OCI-LY7 (cell line): ENCODE measurements around the gene LUC7L3.

Source experiments
- EZH2phosphoT487 ChIP-seq: fragments of 200-600 bp; sonication (generic); IDR thresholded peaks from 2 replicates; pipeline ENCODE4 v1.6.1; 2018; ENCODE audit warnings: low read depth, borderline replicate concordance, mild to moderate bottlenecking, mixed run types, antibody characterized with exemption, low read length, moderate library complexity, mixed read lengths
- TF ChIP-seq, protein P1 (sequence below): fragments of 200-600 bp; sonication (generic); conservative IDR thresholded peaks from 2 replicates; pipeline ENCODE4 v1.5.1; 2014; ENCODE audit warnings: mild to moderate bottlenecking, antibody characterized with exemption, low read length, moderate library complexity, mixed read lengths

DNA sequence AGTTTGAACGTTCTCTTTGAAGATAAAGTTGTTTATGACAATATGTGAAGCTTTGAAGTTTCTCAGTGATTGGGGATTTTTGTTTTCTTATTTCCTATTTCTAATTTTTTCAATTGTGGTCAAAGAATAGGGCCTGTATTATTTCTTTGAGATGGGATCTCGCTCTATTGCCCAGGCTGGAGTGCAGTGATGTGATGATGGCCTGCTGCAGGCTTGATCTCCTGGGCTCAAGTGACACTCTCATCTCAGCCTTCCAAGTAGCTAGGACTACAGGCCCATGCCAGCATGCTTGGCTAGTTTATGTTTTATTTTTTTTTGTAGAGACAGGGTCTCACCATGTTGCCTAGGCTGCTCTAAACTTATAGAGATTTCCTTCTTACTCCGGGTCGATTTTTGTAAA, 59.6 kb downstream of the LUC7L3 start:
- TF ChIP-seq, protein P1, sequence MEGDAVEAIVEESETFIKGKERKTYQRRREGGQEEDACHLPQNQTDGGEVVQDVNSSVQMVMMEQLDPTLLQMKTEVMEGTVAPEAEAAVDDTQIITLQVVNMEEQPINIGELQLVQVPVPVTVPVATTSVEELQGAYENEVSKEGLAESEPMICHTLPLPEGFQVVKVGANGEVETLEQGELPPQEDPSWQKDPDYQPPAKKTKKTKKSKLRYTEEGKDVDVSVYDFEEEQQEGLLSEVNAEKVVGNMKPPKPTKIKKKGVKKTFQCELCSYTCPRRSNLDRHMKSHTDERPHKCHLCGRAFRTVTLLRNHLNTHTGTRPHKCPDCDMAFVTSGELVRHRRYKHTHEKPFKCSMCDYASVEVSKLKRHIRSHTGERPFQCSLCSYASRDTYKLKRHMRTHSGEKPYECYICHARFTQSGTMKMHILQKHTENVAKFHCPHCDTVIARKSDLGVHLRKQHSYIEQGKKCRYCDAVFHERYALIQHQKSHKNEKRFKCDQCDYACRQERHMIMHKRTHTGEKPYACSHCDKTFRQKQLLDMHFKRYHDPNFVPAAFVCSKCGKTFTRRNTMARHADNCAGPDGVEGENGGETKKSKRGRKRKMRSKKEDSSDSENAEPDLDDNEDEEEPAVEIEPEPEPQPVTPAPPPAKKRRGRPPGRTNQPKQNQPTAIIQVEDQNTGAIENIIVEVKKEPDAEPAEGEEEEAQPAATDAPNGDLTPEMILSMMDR, result no peak
- TF ChIP-seq EZH2phosphoT487, result no peak
